Stimulated activated naive CD4-positive, alpha-beta T cell (primary cell): ENCODE measurements around the gene SPDYE8.
"Not testable (repeated sequence)": the region's sequence is repeated elsewhere in the genome, so short reads cannot be mapped to it uniquely, and the experiment has no call there.

Experiments used
- DNase-seq, 6 experiments: peaks; one replicate each; lab custom pipeline; 2025; lab: John Stamatoyannopoulos, UW

SPDYE8 gene

GRCh38 chr7:73029666-73030065 lies at the start of gene SPDYE8:
Gene SPDYE8 (minus strand): TSS chr7:73029766. CDS start chr7:73027966, 1,800 bp downstream.
- not testable (repeated sequence) for DNase-seq

- DNase-seq: not testable (repeated sequence)
These were observed 28.2 kb upstream of the SPDYE8 start, which contains the start of gene SPDYE11 for GRCh38 chr7:73057811-73058210. Gene SPDYE11 (minus strand): TSS chr7:73057911. CDS start chr7:73056111, 1,800 bp downstream.

GRCh38 chr7:73006491-73006890 lies 23.1 kb downstream of the SPDYE8 start:
- DNase-seq: not testable (repeated sequence)

- DNase-seq: not testable (repeated sequence)
These were observed 23.7 kb downstream of the SPDYE8 start for GRCh38 chr7:73005693-73006447.

GRCh38 chr7:73005356-73005692 lies 24.2 kb downstream of the SPDYE8 start:
- DNase-seq: not testable (repeated sequence)

- not testable (repeated sequence) for DNase-seq
These were observed 31.6 kb downstream of the SPDYE8 start for GRCh38 chr7:72997887-72998468.

- not testable (repeated sequence) for DNase-seq
These were observed 32.1 kb downstream of the SPDYE8 start for GRCh38 chr7:72997447-72997846.

- DNase-seq: not testable (repeated sequence)
These were observed 34.1 kb downstream of the SPDYE8 start for GRCh38 chr7:72995484-72995883.

GRCh38 chr7:72990146-72990913 lies 39.2 kb downstream of the SPDYE8 start:
- DNase-seq: not testable (repeated sequence)

GRCh38 chr7:72982084-72982483 lies 47.5 kb downstream of the SPDYE8 start:
- DNase-seq: not testable (repeated sequence)

- DNase-seq: not testable (repeated sequence)
These were observed 49.2 kb downstream of the SPDYE8 start for GRCh38 chr7:72980382-72980781.

GRCh38 chr7:72976434-72976833 lies 53.1 kb downstream of the SPDYE8 start:
- DNase-seq: not testable (repeated sequence)

GRCh38 chr7:72975656-72976286 lies 53.8 kb downstream of the SPDYE8 start:
- not testable (repeated sequence) for DNase-seq

- not testable (repeated sequence) for DNase-seq
These were observed 54.8 kb downstream of the SPDYE8 start for GRCh38 chr7:72974781-72975180.

- not testable (repeated sequence) for DNase-seq
These were observed 58.1 kb downstream of the SPDYE8 start for GRCh38 chr7:72971505-72971904.
